GM12878 (cell line): ENCODE measurements around the gene LRRC15. TPM values are rescaled to one million over a fixed set of nuclear protein-coding genes. Genes with fewer than 3 reads are reported as not detected.

ENCODE experiments used
- CBX3 ChIP-seq: fragments of 200-600 bp; sonication (generic); IDR thresholded peaks from 2 replicates; pipeline ENCODE4 v1.6.1; 2016; ENCODE audit warnings: low read depth, borderline replicate concordance
- IKZF1 ChIP-seq: fragments of 450-650 bp; conservative IDR thresholded peaks from 2 replicates; pipeline ENCODE4 v1.6.1; 2017; ENCODE audit warnings: antibody characterized with exemption, mild to moderate bottlenecking
- SREBF1 ChIP-seq: IDR thresholded peaks from 2 replicates; pipeline ENCODE4 v1.6.1; 2012; ENCODE audit warnings: mild to moderate bottlenecking, low read length
- SUZ12 ChIP-seq: fragments of 200-600 bp; sonication (generic); IDR thresholded peaks from one replicate; pipeline ENCODE4 v1.6.1; 2018; ENCODE audit warnings: antibody characterized with exemption, mild to moderate bottlenecking; ENCODE audit not compliant: unreplicated experiment
- ZBTB11 ChIP-seq: fragments of 450-650 bp; formaldehyde crosslinking; IDR thresholded peaks from 2 replicates; pipeline ENCODE4 v1.5.0; 2022; ENCODE audit warnings: mild to moderate bottlenecking, missing genetic modification characterization
- ZBTB40 ChIP-seq: fragments of 450-650 bp; IDR thresholded peaks from 2 replicates; pipeline ENCODE4 v1.6.1; 2016; ENCODE audit warnings: mild to moderate bottlenecking, moderate library complexity, borderline replicate concordance
- polyA plus RNA-seq, 11 experiments: library from polyadenylated mRNA; depleted of rRNA in 4 of 11; unstranded in 6 of 11; stranded (reverse) in 5 of 11; fragments of >200 nt; fragmentation: Nextera tagmentation in 4 of 11; fragmentation: Illumina TruSeq in 1 of 11; extraction: Ambion mirVana in 4 of 11; extraction: Trizol in 1 of 11; gene quantifications; 1 replicate in 1 of 11; 2 replicates in 10 of 11; pipeline versions ENCODE4 v1.2.1 to v1.2.3, GENCODE V29; 2011 to 2016; ENCODE audit warnings: inconsistent platforms in 2 of 11, missing spikeins in 2 of 11, low read depth in 1 of 11
- total RNA-seq, 4 experiments: library from RNA; depleted of rRNA in 3 of 4; stranded (reverse); fragments of >200 nt in 3 of 4; fragmentation: Illumina TruSeq in 1 of 4; extraction: Trizol in 1 of 4; gene quantifications; 2 replicates each; pipeline versions ENCODE4 v1.2.1 to v1.2.3, GENCODE V29; 2013 to 2021

Gene LRRC15
- total and polyA plus RNA-seq, 10 of the 15 experiments (the other 5 are each of a cell fraction or from before 2014, with no cell fraction given) = not detected

- TF ChIP-seq ZBTB11 (CRISPR knock-in tag) (no peak), IKZF1 (no peak), ZBTB40 (no peak), SREBF1 (no peak), CBX3 (no peak), SUZ12 (no peak)
Measured at GRCh38 chr3:194404365-194405140, 35.0 kb upstream of the LRRC15 start (continued).
